ENCODE measurements around the gene GFI1B. TPM values are rescaled to one million over a fixed set of nuclear protein-coding genes. Genes with fewer than 3 reads are reported as not detected.

GFI1B gene
- total and polyA plus RNA-seq, 2 of the 13 experiments (the other 11 are each of a cell fraction or from before 2014, with no cell fraction given): 0.15 to 0.51 TPM

DNA sequence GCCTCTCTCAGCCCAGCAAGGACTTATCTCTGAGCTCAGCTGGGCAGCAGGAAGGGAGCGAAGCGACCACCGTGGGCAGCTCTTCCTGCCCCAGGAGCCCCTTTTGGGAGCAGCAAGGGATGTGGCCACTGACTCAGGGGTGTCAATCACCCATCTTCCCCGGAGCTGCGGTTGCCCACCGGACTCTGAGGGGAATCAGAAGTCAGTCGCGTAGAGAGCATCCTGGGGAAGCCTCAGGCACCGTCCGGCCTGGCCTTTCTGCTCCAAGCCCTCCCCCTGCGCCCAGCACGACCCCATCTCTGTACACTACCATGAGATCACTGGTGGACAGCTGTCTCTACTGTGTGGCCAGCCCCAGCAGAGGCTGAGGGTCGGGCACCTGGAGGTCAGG lies 24.6 kb downstream of the GFI1B start:
- Histone ChIP-seq H3K36me3 (replicated peaks in 1 of 2; ENCODE audit: control insufficient read depth in 1 of 2, insufficient read depth in 2 of 2, low read length in 2 of 2) (no peaks in the 10 kb centered on the region), H3K4me2 (ENCODE audit: low read depth, low read length) (no peak overlapping the region), H3K4me3 (replicated peaks in 1 of 3; ENCODE audit: insufficient read depth in 1 of 3, low read depth in 2 of 3, low read length in 3 of 3) (no peak overlapping the region), H4K20me1 (ENCODE audit: insufficient read depth, low read length) (no peaks in the 10 kb centered on the region), H3K79me2 (ENCODE audit: insufficient read depth, low read length) (no peaks in the 10 kb centered on the region), H3K4me1 (ENCODE audit: insufficient read depth, low read length) (peaks cover 7% of the 10 kb centered on the region), H3K27me3 (ENCODE audit: control insufficient read depth in 1 of 2, insufficient read depth in 2 of 2, low read length in 2 of 2) (peaks cover 10 to 58% of the 10 kb centered on the region in 2 experiments), H3K9ac (ENCODE audit: insufficient read depth, low read depth, low read length) (no peak overlapping the region), H3K9me3 (ENCODE audit: low read length) (no peaks in the 10 kb centered on the region), H3K27ac (ENCODE audit: extremely low read length, insufficient read depth, low read length) (no peak overlapping the region), H2AFZ (ENCODE audit: low read length) (no peak overlapping the region)
- ChIA-PET POLR2A (interaction anchor here (0.9 to 1.5 kb wide), 2 partner anchors 25 to 27 kb away, joined by 4 read pairs; partner anchors contain the start of gene GTF3C5), CTCF (ENCODE audit: low intra/inter-chr PET ratio, low total read pairs) (no interaction called here)
- intact Hi-C loops (cut with micrococcal nuclease; ENCODE audit: unreplicated experiment): no loop called here
- in situ Hi-C loops (cut with HindIII; ENCODE audit: extremely low pct_ligation_motif_present, low pct_unique_long_range_greater_than_20kb): no loop called here
- BruUV-seq (replicated peaks): no TSS peak
- WGBS (ENCODE audit: low lambda C conversion rate): 62% methylated on average over 7 of the region's 13 CpGs
- no peak for ATAC-seq
- DNase-seq (ENCODE audit: low spot score): no peak
- TF ChIP-seq CREM (IDR thresholded peaks at IDR 0.05) (no peak), CREM (CRISPR knock-in tag; IDR thresholded peaks at IDR 0.05) (no peak), MIER3 (CRISPR knock-in tag; IDR thresholded peaks at IDR 0.05; ENCODE audit: borderline replicate concordance) (no peak), ZNF766 (CRISPR knock-in tag; IDR thresholded peaks at IDR 0.05; ENCODE audit: borderline replicate concordance) (no peak), ZNF772 (CRISPR knock-in tag; IDR thresholded peaks at IDR 0.05) (no peak), SMARCE1 (IDR thresholded peaks at IDR 0.05; ENCODE audit: borderline replicate concordance) (no peak), ZKSCAN8 (CRISPR knock-in tag; IDR thresholded peaks at IDR 0.05; ENCODE audit: borderline replicate concordance) (no peak), NCOR1 (IDR thresholded peaks at IDR 0.05; ENCODE audit: borderline replicate concordance, low read length) (no peak), ZNF556 (CRISPR knock-in tag; IDR thresholded peaks at IDR 0.05; ENCODE audit: borderline replicate concordance) (no peak), ZNF354B (CRISPR knock-in tag; IDR thresholded peaks at IDR 0.05) (no peak), HES4 (CRISPR knock-in tag; IDR thresholded peaks at IDR 0.05; ENCODE audit: borderline replicate concordance) (no peak), HNF4A (CRISPR knock-in tag; IDR thresholded peaks at IDR 0.05) (no peak), FOXK2 (IDR thresholded peaks at IDR 0.05) (no peak), ZFP37 (CRISPR knock-in tag; IDR thresholded peaks at IDR 0.05; ENCODE audit: borderline replicate concordance) (no peak), PHF8 (CRISPR knock-in tag; IDR thresholded peaks at IDR 0.05) (no peak)
- TF ChIP-seq, protein P1, sequence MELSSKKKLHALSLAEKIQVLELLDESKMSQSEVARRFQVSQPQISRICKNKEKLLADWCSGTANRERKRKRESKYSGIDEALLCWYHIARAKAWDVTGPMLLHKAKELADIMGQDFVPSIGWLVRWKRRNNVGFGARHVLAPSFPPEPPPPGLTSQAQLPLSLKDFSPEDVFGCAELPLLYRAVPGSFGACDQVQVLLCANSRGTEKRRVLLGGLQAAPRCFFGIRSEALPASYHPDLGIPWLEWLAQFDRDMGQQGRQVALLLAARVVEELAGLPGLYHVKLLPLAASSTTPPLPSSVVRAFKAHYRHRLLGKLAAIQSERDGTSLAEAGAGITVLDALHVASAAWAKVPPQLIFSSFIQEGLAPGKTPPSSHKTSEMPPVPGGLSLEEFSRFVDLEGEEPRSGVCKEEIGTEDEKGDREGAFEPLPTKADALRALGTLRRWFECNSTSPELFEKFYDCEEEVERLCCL (CRISPR knock-in tag; IDR thresholded peaks at IDR 0.05; ENCODE audit: borderline replicate concordance): no peak
- no peak for FAIRE-seq

Data from HepG2 (cell line).